Stimulated activated CD8-positive, alpha-beta memory T cell treated with anti-CD3 and anti-CD28 coated beads, Interleukin-7, amount 100 ng/mL, for 24 hours (primary cell): ENCODE data around the gene SH3PXD2B.

Experiments used
- DNase-seq: peaks from one replicate; pipeline ENCODE4 v3.0.0-alpha.2; 2020; ENCODE audit warnings: low read depth

SH3PXD2B gene

GRCh38 chr5:172453206-172453985 lies 929 bp downstream of the SH3PXD2B start:
- DNase-seq = no peak

GRCh38 chr5:172452398-172453205 lies 1.7 kb downstream of the SH3PXD2B start:
- no peak for DNase-seq

GRCh38 chr5:172451771-172452197 lies 2.5 kb downstream of the SH3PXD2B start:
- no peak for DNase-seq

GRCh38 chr5:172450861-172451695 lies 3.2 kb downstream of the SH3PXD2B start:
- DNase-seq = no peak

GRCh38 chr5:172450453-172450852 lies 3.9 kb downstream of the SH3PXD2B start:
- DNase-seq = no peak

- no peak for DNase-seq
Observed at GRCh38 chr5:172448999-172449398, 5.3 kb downstream of the SH3PXD2B start.

GRCh38 chr5:172447646-172448365 lies 6.5 kb downstream of the SH3PXD2B start:
- no peak for DNase-seq

- no peak for DNase-seq
Observed at GRCh38 chr5:172446336-172447051, 7.8 kb downstream of the SH3PXD2B start.

GRCh38 chr5:172445866-172446265 lies 8.5 kb downstream of the SH3PXD2B start:
- no peak for DNase-seq

GRCh38 chr5:172444626-172445365 lies 9.5 kb downstream of the SH3PXD2B start:
- no peak for DNase-seq

- no peak for DNase-seq
Observed at GRCh38 chr5:172444110-172444510, 10.2 kb downstream of the SH3PXD2B start.

GRCh38 chr5:172443441-172444109 lies 10.8 kb downstream of the SH3PXD2B start:
- peak; percentile 30 for DNase-seq

GRCh38 chr5:172442592-172442991 lies 11.7 kb downstream of the SH3PXD2B start:
- DNase-seq = no peak

GRCh38 chr5:172441262-172441751 lies 13.0 kb downstream of the SH3PXD2B start:
- no peak for DNase-seq

- no peak for DNase-seq
Observed at GRCh38 chr5:172440486-172440885, 13.8 kb downstream of the SH3PXD2B start.

GRCh38 chr5:172439785-172440477 lies 14.4 kb downstream of the SH3PXD2B start:
- no peak for DNase-seq

GRCh38 chr5:172438319-172438668 lies 16.0 kb downstream of the SH3PXD2B start:
- no peak for DNase-seq

GRCh38 chr5:172437445-172438318 lies 16.6 kb downstream of the SH3PXD2B start:
- no peak for DNase-seq
